Measurements from ENCODE around the gene KLHL5.
"Not testable (repeated sequence)": the region's sequence is repeated elsewhere in the genome, so short reads cannot be mapped to it uniquely, and the experiment has no call there.

The KLHL5 gene, protein sequence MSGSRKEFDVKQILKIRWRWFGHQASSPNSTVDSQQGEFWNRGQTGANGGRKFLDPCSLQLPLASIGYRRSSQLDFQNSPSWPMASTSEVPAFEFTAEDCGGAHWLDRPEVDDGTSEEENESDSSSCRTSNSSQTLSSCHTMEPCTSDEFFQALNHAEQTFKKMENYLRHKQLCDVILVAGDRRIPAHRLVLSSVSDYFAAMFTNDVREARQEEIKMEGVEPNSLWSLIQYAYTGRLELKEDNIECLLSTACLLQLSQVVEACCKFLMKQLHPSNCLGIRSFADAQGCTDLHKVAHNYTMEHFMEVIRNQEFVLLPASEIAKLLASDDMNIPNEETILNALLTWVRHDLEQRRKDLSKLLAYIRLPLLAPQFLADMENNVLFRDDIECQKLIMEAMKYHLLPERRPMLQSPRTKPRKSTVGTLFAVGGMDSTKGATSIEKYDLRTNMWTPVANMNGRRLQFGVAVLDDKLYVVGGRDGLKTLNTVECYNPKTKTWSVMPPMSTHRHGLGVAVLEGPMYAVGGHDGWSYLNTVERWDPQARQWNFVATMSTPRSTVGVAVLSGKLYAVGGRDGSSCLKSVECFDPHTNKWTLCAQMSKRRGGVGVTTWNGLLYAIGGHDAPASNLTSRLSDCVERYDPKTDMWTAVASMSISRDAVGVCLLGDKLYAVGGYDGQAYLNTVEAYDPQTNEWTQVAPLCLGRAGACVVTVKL

DNA sequence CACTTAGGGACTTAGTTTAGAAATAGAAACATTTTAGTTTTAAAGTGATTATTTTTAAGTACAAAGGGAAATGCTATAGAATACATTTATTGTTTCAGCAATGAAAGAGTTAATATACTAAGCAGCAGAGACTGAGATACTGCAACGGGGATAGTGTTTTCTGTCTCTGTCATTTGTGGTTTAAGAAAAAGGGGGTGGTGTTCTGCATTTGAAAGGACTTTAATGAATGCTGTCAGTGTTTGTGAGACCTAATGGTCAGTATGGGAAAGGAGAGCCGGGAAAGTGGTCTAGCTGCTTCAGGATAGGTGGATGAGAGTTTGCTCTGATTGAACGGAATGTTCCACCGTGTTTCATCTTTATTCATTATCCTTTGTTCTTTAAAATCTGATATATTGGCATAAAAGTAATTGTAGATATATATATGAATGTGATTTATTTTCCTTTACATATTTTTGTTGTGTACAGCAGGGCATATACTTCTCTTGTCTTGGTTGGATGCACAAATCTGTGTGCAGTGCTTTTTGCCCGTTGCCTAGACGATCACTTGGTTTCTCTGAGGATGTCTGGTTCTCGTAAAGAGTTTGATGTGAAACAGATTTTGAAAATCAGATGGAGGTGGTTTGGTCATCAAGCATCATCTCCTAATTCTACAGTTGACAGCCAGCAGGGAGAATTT is at the start of gene KLHL5:
Gene KLHL5, plus strand, starts transcription at position 139 of the 676 bp plus-strand sequence. Its CDS starts 421 bp downstream, at position 560.
- H3K9me3 Mint-ChIP-seq: no peaks in the 10 kb centered on the region
- H3K36me3 Mint-ChIP-seq (ENCODE audit: low read depth): no peaks in the 10 kb centered on the region
- no peaks in the 10 kb centered on the region for H3K27me3 Mint-ChIP-seq
- H3K27ac Mint-ChIP-seq: no peak within 1 kb of the TSS
- DNase-seq (no peak), ATAC-seq (no peak)
- H3K4me3 Mint-ChIP-seq: no peak within 1 kb of the TSS
- H3K4me1 Mint-ChIP-seq: peaks cover 14% of the 10 kb centered on the region

DNA sequence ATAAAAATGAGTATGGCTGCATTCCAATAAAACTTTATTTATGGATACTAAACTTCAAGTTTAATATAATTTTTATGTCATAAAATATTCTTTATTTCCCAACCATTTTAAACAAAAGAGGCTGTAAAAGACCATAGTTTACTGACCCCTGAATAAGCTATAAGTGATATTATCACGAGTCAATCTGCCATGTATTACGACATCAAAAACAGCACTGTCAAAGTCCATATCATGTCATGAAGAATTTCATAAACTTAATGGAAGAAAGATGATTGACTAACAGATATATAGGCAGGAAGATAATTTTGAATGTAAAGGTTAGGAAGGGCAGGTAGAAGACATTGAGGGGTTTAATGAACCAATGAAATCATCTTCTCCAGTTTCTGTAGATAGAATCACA is 48.0 kb upstream of the KLHL5 start:
- no peak overlapping the region for H3K4me3 Mint-ChIP-seq
- peaks cover 38% of the 10 kb centered on the region for H3K9me3 Mint-ChIP-seq
- no peak overlapping the region for H3K27ac Mint-ChIP-seq
- peaks cover 33% of the 10 kb centered on the region for H3K36me3 Mint-ChIP-seq (ENCODE audit: low read depth)
- ATAC-seq (no peak), DNase-seq (no peak)
- peaks cover 14% of the 10 kb centered on the region for H3K4me1 Mint-ChIP-seq
- H3K27me3 Mint-ChIP-seq: no peaks in the 10 kb centered on the region

DNA sequence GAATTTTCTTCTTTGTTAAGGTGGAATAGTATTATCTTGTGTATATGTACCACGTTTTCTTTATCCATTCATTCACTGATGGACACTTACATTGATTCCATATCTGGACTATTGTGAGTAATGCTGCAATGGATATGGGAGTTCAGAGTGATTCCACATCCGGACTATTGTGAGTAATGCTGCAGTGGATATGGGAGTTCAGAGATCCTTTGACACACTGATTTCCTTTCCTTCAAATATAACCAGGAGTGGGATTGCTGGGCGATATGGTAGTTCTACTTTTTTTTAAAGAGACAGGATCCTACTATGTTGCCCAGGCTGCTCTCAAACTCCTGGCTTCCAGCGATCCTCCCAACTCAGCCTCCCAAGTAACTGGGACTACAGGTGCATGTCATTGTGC is 41.9 kb upstream of the KLHL5 start:
- Mint-ChIP-seq H3K4me1 (no peaks in the 10 kb centered on the region), H3K9me3 (peaks cover 42% of the 10 kb centered on the region), H3K36me3 (ENCODE audit: low read depth) (peaks cover 35% of the 10 kb centered on the region), H3K27me3 (no peaks in the 10 kb centered on the region), H3K4me3 (no peak overlapping the region), H3K27ac (no peak overlapping the region)
- ATAC-seq (no peak), DNase-seq (no peak)

DNA sequence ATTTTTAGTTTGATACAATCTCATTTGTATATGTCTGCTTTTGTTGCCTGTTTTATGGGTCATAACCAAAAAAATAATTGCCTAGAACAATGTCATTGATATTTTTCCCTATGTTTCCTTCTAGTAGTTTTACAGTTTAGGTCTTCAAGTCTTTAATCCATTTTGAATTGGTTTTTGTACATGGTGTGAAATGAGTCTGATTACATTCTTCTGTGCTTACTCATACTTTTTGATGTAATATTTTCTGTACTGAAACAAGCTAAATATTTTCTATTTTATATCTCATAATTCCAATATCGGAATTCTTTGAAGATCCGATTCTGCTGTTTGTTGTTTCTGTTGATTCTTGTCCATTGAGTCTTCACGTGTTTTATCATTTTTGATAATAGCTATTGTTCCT is 40.4 kb upstream of the KLHL5 start:
- H3K27ac Mint-ChIP-seq: no peak overlapping the region

DNA sequence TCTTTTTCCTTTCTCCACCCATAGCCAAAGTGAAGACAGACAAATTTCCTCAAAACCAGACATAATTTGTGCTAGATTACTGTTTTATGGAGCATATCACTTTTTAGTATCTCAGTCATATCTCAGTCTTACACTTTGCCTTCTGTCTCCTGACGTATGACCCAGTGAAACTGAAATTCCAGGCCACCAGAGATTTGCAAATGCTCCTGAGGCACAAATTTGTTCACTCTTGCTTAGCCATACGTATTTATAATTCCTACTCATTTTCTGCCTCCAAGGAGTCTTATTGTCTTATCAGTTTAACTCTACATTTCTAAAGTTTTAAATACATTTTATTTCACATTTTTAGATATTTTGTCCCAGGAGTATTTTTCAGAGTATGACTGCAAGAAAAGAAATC is 39.8 kb upstream of the KLHL5 start:
- Mint-ChIP-seq H3K9me3 (peaks cover 29% of the 10 kb centered on the region), H3K36me3 (ENCODE audit: low read depth) (peaks cover 24% of the 10 kb centered on the region), H3K27me3 (no peaks in the 10 kb centered on the region), H3K4me3 (no peak overlapping the region), H3K27ac (no peak overlapping the region), H3K4me1 (peaks cover 10% of the 10 kb centered on the region)
- DNase-seq: no peak
- no peak for ATAC-seq

More for the DNA sequence above, 40.4 kb upstream of the KLHL5 start:
- Mint-ChIP-seq H3K36me3 (ENCODE audit: low read depth) (peaks cover 25% of the 10 kb centered on the region), H3K9me3 (peaks cover 32% of the 10 kb centered on the region), H3K27me3 (no peaks in the 10 kb centered on the region), H3K4me1 (peaks cover 6% of the 10 kb centered on the region), H3K4me3 (no peak overlapping the region)
- no peak for ATAC-seq
- DNase-seq: no peak

DNA sequence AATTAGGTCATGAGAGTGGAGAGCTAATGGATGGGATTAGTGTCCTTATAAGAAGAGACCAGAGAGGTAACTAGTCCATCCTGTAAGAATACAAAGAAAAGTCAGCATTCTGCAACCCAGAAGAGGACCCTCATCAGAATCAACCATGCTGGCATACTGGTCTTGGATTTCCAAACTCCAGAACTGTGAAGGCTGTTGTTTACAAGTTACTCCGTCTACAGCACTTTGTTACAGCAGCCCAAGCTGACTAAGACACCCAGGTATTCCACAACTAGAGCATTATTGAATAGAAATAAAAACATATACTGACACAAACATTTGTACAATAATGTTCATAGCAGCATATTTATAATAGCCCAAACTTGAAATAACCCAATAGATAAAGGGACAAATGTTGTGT is 39.0 kb upstream of the KLHL5 start:
- peaks cover 22% of the 10 kb centered on the region for H3K9me3 Mint-ChIP-seq
- no peak for DNase-seq
- H3K4me1 Mint-ChIP-seq: peaks cover 14% of the 10 kb centered on the region
- no peaks in the 10 kb centered on the region for H3K27me3 Mint-ChIP-seq
- ATAC-seq: no peak
- H3K27ac Mint-ChIP-seq: no peak overlapping the region
- H3K4me3 Mint-ChIP-seq: no peak overlapping the region
- peaks cover 21% of the 10 kb centered on the region for H3K36me3 Mint-ChIP-seq (ENCODE audit: low read depth)

DNA sequence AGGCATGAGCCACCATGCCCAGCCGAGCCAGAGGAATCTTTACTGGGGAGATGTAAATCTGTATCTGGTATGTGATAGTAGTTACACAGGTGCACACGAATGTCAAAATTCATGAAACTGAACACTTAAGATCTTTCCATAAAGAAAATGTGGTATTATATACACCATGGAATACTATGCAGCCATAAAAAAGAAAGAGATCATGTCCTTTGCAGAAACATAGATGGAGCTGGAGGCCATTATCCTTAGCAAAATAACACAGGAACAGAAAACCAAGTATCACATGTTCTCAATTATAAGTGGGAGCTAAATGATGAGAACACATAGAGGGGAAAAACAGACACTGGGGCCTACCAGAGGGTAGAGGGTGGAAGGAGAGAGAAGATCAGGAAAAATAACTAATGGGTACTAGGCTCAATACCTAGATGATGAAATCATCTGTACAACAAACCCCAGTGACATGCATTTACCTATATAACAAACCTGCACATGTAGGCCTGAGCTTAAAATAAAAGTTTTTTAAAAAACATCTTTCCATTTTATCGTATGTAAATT is 37.6 kb upstream of the KLHL5 start:
- Mint-ChIP-seq H3K27ac (no peak overlapping the region), H3K4me3 (no peak overlapping the region), H3K9me3 (peaks cover 12% of the 10 kb centered on the region), H3K4me1 (peaks cover 26% of the 10 kb centered on the region), H3K36me3 (ENCODE audit: low read depth) (peaks cover 18% of the 10 kb centered on the region), H3K27me3 (no peaks in the 10 kb centered on the region)
- ATAC-seq (no peak), DNase-seq (no peak)

DNA sequence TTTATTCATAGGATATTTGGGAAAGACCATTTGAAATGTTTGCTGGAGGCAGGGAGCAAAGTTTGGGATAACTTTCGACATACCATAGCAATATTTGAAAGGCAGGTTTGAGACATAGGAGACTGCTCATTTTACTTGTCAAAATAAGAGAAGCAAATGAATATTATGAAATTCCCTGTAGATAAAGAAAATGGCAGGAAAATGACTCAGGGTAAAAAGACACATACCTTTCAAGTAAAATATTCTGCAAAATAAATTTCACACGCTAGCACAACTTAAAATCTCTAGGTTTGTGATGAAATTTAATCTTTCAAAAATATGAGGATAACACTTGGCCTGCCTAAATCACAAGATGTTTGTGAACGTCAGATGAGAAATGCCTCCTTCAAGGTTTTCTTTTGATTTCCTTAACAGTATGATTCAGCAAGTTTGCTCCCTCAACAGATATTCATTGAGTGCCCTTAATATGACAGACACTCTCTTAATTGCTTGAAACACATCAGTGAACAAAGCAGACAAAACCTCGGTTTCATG is 36.4 kb upstream of the KLHL5 start:
- Mint-ChIP-seq H3K4me3 (no peak overlapping the region), H3K27me3 (no peaks in the 10 kb centered on the region)

DNA sequence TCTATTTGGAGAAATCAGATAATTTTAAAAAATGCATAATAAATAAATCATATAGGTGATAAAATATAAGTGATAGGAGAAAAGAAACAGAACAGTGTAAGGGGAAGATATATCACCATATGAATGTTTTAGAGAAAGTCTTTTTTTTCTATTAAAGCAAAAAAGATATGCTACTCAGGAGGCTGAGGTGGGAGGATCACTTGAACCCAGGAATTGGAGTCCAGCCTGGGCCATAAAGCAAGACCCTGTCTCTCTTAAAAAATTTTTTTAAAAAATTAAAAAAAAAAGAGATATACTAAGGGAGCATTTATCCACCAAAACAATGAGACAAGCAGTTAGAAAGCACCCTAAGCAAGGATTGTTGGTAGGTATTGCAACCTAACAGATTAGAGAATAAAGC is 35.9 kb upstream of the KLHL5 start:
- Mint-ChIP-seq H3K4me1 (peaks cover 34% of the 10 kb centered on the region), H3K27ac (no peak overlapping the region), H3K9me3 (peaks cover 12% of the 10 kb centered on the region), H3K27me3 (no peaks in the 10 kb centered on the region), H3K4me3 (no peak overlapping the region), H3K36me3 (ENCODE audit: low read depth) (peaks cover 18% of the 10 kb centered on the region)
- ATAC-seq: no peak
- DNase-seq: no peak

More for the DNA sequence above, 36.4 kb upstream of the KLHL5 start:
- H3K4me1 Mint-ChIP-seq: peaks cover 33% of the 10 kb centered on the region
- H3K36me3 Mint-ChIP-seq (ENCODE audit: low read depth): peaks cover 18% of the 10 kb centered on the region
- ATAC-seq (no peak), DNase-seq (no peak)
- H3K27ac Mint-ChIP-seq: no peak overlapping the region
- peaks cover 12% of the 10 kb centered on the region for H3K9me3 Mint-ChIP-seq

DNA sequence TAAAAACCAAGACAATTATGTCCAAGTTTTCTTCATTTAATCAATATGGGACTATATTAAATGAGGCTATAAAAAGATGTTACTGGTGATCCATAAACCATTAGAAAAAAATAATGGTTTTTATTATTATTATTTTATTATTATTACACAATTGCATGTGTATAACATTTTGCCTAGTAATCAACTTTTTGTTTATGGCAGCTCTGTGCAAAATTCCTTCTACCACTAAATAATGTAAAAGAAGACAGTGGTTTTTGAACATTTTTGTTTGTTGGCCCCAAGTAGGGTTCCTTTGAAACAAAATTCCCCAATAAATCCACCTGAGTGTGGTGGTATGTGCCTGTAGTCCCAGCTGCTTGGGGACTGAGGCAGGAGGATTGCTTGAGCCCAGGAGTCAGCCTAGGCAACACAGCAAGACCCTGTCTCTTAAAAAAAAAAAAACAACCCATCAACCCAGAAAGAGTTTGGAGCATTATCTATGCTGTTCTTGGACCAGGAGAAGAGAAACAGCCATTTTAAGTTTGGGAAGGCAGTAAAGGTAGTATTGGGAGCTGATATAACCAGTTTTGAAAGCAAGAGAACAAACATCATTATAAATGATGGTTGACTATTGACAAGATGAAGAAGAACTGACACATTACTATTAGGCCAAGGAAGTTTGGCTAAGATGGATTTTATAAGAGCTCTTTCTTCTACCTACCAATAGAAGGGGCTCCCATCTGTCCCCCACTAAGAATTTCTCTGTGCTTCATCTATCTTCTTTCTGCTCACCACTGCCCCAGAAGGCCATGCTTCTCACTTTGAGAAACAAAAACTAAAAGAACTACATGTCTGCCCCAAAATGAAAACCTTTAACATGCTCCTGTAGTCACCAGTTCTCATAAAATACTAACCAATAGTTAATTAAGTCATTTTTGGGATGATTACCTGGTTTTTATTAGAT is 32.0 kb upstream of the KLHL5 start:
- Mint-ChIP-seq H3K4me1 (peaks cover 58% of the 10 kb centered on the region), H3K4me3 (peak overlapping the region; percentile 74), H3K36me3 (ENCODE audit: low read depth) (peaks cover 2% of the 10 kb centered on the region), H3K27ac (peak overlapping the region; percentile 67), H3K9me3 (no peaks in the 10 kb centered on the region), H3K27me3 (no peaks in the 10 kb centered on the region)
- DNase-seq: no peak
- peak; percentile 29 for ATAC-seq

DNA sequence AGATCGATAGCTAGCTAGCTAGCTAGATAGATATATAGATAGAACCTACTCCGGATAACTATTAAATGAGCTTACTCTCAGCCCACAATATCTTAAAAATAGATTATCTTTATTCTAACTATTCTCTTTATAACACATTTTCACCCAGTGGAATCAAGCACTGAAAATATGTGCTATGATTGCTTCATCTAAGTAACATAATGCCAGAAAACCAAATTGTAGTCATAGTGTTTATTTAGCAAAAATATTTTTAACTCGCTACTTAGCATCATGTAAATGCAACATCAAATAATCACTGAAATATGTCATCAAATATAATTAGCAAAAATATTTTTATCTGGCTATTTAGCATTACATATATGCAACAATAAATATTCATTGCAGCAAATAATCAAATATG is 31.3 kb upstream of the KLHL5 start:
- Mint-ChIP-seq H3K9me3 (no peaks in the 10 kb centered on the region), H3K4me1 (peaks cover 60% of the 10 kb centered on the region), H3K4me3 (peak overlapping the region; percentile 74), H3K27me3 (no peaks in the 10 kb centered on the region), H3K36me3 (ENCODE audit: low read depth) (peaks cover 2% of the 10 kb centered on the region), H3K27ac (peak overlapping the region; percentile 67)
- DNase-seq (no peak), ATAC-seq (no peak)

DNA sequence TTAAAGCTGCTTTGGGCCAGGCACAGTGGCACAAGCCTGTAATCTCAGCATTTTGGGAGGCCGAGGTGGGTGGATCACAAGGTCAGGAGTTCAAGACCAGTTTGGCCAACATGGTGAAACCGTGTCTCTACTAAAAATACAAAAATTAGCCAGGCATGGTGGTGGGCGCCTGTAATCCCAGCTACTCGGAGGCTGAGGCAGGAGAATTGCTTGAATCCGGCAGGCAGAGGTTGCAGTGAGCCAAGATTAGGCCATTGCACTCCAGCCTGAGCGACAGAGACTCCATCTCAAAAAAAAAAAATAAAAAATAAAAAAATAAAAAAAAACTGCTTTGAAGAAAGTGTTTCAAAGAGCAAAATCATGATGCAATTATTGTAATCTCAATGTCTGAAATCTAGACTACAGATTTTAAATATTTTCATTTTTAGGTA is 30.4 kb upstream of the KLHL5 start:
- H3K27ac Mint-ChIP-seq: peak overlapping the region; percentile 67
- H3K9me3 Mint-ChIP-seq; H3K27me3 Mint-ChIP-seq; H3K36me3 Mint-ChIP-seq (ENCODE audit: low read depth); ATAC-seq: not testable (repeated sequence)
- peaks cover 64% of the 10 kb centered on the region for H3K4me1 Mint-ChIP-seq
- H3K4me3 Mint-ChIP-seq: peak overlapping the region; percentile 74
- peak; percentile 29 for DNase-seq

DNA sequence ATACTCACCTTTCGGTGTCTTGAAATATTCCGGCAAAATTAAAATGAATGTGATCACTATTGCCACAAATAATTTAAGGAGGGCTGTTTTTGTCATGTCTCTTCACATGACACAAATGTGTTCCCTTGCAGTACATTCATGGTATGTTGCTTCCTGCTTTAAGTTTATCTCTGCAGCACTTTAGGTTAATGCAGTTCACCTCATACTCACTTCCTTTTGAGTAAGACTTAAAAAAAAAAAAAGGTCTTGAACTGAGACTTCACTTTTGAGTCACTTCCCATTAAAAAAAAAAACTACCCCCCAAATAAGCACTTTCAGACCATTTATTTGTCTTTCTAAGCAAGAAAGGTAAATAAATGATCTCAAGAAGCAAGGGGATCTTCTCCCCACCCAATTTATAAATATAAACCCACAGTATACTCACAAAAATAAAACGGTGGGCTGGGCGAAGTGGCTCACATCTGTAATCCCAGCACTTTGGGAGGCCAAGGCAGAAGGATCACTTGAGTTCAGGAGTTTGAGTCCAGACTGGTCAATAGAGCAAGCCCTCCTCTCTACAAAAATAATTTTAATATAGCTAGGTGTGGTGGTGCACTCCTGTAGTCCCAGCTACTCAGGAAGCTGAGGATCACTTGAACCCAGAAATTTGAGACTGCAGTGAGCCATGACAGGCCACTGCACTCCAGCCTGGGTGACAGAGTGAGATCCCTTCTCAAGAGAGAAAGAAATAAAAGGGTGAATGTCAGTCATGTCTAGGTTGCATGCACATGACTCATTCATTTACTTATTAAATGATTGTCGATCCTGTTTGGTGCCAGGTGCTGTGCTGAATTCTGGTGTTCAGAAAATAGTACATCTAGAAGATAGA is 29.6 kb upstream of the KLHL5 start, which contains the start of gene TMEM156:
Gene TMEM156, minus strand, starts transcription at position 192 of the 868 bp plus-strand sequence. Its CDS starts 96 bp downstream, at position 96.
- Mint-ChIP-seq H3K36me3 (ENCODE audit: low read depth) (no peaks in the 10 kb centered on the region), H3K27ac (peak within 1 kb of the TSS; percentile 67), H3K27me3 (no peaks in the 10 kb centered on the region), H3K4me1 (peaks cover 62% of the 10 kb centered on the region), H3K9me3 (no peaks in the 10 kb centered on the region), H3K4me3 (peak within 1 kb of the TSS; percentile 74)
- ATAC-seq (peak; percentile 83), DNase-seq (peak; percentile 26)

Measured in activated naive CD8-positive, alpha-beta T cell treated with anti-CD3 and anti-CD28 coated beads, Interleukin-2, amount 50 U/mL, for 24 hours (primary cell).